ENCODE data around the gene STRIP2. TPM values are rescaled to one million over a fixed set of nuclear protein-coding genes. Genes with fewer than 3 reads are reported as not detected.
"Not testable (repeated sequence)": the region's sequence is repeated elsewhere in the genome, so short reads cannot be mapped to it uniquely, and the experiment has no call there.

Gene STRIP2
- polyA plus RNA-seq, 3 donors = 3.0 to 5.4 (median 3.3) TPM

DNA sequence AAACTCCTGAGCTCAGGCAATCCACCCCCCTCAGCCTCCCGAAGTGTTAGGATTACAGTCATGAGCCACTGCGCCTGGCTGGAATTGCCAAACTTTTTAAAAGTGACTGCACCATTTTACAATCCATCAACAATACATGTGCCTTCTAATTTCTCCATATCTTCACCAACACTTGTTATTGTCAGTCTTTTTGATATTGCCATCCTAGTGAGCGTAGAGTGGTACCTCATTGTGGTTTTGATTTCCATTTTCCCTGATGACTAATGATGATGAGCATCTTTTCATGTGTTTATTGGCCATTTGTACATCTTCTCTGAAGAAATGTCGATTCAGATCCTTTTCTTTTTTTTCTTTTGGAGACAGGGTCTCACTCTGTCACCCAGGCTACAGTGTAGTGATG, 21.7 kb upstream of the STRIP2 start:
- DNase-seq (ENCODE audit: extremely low read depth in 1 of 11, low read depth in 9 of 11, low spot score in 4 of 11) = no peak

DNA sequence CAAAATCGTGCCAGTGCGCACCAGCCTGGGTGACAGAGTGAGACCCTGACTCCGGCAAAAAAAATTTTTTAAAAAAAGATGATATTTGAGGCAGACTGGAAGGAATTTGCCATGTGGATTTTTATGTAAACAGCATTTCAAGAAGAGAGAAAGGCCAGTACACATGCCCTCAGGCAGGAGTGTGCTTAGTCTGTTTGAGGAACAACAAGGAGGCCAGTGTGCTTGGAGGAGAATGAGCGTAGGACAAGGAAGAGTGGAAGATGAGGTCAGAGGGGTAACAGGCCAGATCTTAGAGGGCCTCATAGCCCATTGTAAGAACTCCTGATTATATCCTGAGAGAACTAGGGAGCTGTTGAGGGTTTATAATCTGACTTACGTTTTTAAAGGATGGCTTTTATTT, 17.2 kb upstream of the STRIP2 start:
- DNase-seq (ENCODE audit: extremely low read depth in 1 of 11, low read depth in 9 of 11, low spot score in 4 of 11) = no peak

DNA sequence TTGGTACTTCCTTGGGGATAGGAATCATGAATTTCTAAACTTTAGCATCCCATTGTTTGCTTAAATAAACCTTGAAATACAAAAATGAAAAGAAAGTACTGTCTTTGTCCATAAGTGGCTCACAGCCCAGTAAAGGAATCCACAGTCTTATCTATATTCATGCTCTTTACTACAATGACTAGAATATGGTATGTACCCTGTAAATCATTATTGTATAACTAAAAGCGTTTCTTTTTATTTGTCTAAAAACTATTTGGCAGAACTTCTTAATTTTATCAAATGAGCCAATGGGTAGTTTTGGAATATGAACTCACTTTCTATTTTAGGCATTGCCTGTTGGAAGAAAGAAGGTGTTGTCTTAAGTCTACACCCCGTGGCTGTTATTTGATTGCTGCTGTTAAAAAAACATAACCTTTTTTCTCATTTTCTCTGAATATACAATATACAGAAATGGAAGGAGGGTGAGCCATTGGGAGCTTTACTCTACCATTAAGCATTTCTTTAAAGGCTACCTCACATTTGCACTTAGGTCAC, 12.4 kb upstream of the STRIP2 start:
- no peak for DNase-seq (ENCODE audit: extremely low read depth in 1 of 11, low read depth in 9 of 11, low spot score in 4 of 11)

DNA sequence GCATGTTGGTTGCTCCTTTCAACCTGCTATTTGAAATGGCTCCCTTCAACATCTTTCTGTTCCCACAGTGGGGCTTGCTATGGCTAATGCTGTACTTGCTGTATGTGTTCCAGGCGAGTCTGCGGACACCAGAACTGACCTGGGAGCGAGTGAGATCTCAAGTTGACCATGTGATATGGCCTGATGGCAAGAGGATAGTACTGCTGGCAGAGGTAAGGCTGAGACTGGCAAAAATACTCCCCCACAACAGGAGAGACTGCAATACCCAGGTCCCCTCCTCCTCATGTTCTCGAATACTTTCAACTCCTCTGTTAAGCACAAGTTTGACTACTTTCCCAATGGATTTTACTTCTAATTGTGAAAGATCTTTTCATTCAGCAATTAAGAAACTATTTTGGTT, 11.5 kb upstream of the STRIP2 start:
- DNase-seq (ENCODE audit: extremely low read depth in 1 of 11, low read depth in 9 of 11, low spot score in 4 of 11) = no peak

DNA sequence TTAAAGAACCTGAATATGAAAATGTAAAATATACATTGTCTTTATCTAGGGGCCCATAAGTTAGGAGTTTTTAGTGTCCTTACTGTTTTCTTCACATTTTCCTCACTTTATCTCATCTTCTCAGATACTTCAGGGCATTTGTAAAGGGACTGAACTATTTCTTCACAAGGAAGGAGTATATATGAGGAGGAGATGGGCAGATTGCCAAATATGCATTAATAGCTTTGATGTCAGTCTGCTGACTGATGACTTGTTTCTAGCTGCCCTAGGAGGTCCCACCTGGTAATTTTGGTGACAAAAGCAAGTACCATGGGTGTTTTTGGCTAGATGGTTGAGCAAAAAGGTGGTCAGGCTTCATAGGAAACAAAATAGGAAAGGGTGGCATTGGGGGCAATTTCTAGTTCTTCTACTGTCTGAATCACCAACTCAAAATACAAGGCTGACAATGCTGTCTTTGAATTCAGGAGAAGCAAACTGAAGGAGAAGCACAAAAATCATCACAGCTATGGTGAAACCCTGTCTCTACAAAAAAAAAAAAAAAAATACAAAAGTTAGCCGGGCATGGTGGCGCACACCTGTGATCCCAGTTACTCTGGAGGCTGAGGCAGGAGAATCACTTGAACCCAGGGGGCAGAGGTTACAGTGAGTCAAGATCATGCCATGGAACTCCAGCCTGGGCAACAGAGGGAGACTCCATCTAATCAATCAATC, 10.4 kb upstream of the STRIP2 start:
- no peak for DNase-seq (ENCODE audit: extremely low read depth in 1 of 11, low read depth in 9 of 11, low spot score in 4 of 11)

DNA sequence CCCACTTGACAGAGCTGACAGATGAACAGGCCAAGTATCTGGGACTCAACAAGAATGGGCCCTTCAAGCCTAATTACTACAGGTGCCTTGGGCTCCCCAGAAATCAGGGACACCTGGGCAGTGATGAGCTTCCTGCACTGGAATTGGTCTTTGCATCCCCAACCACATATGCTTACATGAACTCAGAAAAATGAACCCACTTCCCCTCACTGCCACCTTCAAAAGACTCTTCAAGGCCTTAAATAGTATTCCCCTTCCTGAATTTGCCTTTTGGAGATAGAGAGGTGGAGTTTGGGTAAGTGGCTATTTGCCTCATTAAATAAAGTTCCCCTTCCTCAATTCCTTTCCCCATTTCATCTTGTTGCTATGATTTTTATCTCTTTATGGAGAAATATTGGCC, 7.8 kb upstream of the STRIP2 start:
- no peak for DNase-seq (ENCODE audit: extremely low read depth in 1 of 11, low read depth in 9 of 11, low spot score in 4 of 11)

DNA sequence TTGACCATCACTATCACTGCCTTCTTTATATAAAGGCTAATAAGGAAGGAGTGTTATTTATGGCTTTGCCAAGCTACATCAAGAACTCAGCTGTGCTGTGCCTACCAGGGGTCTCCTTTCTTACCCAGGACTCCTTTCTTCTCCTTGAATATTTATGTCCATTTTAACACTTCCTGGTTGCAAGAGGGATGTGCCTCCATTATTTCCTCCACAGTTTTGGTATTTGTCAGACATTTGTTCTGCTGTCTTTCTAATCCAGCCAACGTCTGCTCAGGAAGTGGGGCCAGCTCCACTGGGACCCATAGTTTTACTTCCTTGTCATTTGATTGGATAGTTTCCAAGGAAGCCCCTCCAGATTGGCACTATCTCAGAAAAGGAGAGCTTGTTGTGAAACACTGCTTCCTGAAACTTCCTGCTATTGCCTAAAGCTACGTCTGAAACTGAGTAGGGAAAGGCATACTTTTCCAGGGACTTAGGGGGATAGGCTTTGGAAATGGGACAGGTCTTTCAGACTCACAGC, 6.6 kb upstream of the STRIP2 start:
- DNase-seq (ENCODE audit: extremely low read depth in 1 of 11, low read depth in 9 of 11, low spot score in 4 of 11) = peak in 1 of 11 donors; percentile 4

DNA sequence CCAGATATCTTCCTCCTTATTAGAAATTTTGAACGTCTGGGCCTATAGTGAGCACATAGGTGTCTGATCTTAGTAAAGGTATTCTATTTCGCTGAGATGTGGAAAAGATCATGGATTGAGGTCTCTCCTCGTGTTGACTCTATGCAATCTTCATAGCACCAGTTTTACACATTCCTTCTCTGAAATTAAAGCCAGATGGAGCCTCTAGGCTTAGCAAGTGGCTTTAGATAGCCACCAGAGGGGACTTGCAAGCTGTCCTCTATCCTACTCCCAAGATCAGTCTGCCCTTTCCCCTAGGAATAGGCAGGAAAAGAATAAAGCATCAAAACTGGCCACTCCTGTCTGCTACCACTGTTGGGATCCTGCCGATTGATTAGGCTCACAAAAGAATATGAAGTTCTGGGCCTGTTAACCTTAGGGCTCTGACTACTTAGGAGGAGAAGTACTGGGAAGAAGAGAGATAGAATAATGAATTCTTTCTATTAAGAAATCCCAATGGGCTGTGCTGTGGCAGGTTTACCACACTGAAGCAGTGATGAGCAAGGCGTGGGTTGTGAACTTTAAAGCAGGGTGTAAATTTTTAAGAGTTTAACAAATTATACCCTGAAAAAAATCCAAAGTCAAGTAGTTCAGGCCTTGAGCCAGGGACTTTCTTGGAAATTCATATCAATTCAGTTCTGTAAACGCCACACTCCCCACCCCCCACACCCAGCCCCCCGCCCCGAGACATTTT, 2.2 kb upstream of the STRIP2 start:
- no peak for DNase-seq (ENCODE audit: extremely low read depth in 1 of 11, low read depth in 9 of 11, low spot score in 4 of 11)

DNA sequence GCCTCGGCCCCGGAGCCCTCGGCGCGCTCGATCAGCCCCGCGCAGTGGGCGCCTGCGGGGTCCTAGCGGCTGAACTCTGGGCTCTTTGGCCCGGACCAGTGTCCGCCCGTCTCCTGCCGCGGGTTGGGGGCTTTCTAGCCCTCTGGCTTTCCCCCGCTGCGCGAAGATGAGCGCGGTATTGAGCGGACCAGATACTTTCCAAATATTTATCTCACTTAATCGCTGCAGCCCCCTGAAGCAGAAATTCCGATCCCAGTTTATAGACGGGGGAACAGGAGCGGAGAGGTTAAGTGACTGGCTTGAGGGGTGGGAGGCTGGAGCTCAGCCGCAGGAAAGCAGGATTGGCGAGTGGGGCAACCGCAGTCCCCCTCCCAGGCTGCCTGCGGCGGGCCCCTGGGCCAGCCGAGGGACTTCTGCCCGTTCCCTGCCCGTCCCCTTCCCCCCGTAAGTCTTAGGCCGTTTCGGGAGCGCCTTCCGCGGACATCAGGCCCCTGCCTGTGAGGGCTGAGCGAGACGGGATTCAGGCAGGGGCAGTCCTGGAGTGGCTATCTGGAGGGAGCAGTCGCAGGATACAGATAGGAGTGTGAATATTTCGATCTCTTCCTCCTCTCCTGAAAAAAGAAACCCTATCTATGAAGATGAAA, 565 bp downstream of the STRIP2 start:
- peak in 6 of 11 donors; percentile 2 to 13 (median 6) for DNase-seq (ENCODE audit: extremely low read depth in 1 of 11, low read depth in 9 of 11, low spot score in 4 of 11)

DNA sequence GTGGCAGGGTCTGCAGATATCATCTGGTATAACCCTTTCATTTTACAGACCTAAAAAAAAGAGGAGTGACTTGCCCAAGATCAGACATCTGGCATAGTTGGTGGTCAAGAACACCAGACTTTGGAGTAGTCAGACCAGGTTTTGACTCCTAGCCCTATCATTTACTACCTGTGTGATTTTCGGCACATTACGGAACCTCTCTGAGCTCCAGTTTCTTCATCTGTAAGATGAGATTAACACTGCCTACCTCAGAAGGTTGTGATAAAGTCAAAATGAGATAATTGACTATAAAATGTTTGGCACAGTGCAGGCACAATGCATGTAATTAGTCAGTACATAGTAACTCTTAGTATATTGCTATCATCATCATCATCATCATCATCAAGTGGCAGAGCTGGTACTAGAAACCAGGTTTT, 1.2 kb downstream of the STRIP2 start:
- DNase-seq (ENCODE audit: extremely low read depth in 1 of 11, low read depth in 9 of 11, low spot score in 4 of 11) = no peak

DNA sequence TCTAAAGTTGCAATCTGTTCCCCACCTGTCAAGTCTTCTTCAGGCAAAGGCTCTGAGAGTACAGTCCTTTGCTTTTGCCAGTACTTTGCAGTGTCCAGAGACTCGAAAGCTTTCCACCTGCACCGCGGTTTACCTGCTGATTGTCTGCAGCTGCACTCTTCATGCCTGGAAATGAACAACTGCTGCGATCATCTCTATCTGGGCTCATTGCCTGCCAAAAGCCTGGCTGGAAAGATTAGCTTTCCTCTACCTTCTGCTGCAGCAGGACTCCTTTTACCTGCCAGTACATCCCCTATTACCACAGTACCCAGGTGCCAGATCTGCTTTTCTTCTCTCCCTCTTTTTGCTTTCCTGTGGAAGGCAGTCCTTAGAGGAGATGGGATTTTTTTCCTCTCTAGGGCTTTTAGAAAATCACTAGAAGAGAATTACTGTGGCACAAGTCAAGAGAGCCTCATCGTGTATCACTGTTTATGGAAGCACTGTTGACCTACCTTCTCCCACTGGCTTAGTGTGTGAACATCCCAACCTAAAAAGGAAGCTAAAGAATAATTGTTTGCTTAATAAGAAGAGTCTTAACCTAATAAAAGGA, 2.2 kb downstream of the STRIP2 start:
- no peak for DNase-seq (ENCODE audit: extremely low read depth in 1 of 11, low read depth in 9 of 11, low spot score in 4 of 11)

DNA sequence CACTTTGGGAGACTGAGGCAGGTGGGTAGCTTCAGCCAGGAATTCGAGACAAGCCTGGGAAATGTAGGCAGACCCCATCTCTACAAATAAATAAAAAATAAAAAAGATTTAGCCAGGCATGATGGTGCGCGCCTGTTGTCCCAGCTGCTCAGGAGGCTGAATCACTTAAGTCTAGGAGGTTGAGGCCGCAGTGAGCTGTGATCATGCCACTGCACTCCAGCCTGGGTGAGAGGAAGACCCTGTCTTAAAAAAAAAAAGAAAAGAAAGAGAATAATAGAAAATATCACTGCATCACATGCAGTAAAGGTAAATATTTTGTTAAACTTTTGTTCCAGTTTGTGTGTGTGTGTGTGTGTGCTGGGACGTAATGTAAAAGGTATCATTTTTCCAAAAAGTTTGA, 3.0 kb downstream of the STRIP2 start:
- DNase-seq (ENCODE audit: extremely low read depth in 1 of 11, low read depth in 9 of 11, low spot score in 4 of 11) = no peak

DNA sequence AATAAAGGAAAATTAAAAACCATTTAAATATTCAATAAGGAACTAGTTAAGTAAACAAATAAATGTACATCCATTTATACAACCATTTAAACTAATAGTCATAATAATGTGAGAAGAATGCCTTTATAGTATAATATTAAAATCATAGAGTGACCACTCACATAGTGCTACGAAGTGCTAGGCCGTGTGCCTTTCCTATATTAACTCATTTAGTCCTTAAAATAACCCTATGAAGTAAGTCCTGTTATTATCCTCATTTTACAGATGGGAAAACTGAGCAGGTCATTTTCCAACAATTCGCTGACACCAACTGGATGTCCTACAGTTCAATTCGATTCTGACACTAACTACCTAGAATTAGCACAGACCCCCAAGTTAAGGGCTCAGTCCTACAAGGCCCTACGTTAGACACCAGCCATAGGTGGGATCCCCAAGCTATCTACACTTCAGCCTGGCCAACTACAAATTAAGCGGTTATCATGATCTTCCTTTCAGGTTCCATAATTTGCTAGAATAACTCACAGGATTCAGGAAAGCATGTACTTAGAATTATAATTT, 4.1 kb downstream of the STRIP2 start:
- no peak for DNase-seq (ENCODE audit: extremely low read depth in 1 of 11, low read depth in 9 of 11, low spot score in 4 of 11)

DNA sequence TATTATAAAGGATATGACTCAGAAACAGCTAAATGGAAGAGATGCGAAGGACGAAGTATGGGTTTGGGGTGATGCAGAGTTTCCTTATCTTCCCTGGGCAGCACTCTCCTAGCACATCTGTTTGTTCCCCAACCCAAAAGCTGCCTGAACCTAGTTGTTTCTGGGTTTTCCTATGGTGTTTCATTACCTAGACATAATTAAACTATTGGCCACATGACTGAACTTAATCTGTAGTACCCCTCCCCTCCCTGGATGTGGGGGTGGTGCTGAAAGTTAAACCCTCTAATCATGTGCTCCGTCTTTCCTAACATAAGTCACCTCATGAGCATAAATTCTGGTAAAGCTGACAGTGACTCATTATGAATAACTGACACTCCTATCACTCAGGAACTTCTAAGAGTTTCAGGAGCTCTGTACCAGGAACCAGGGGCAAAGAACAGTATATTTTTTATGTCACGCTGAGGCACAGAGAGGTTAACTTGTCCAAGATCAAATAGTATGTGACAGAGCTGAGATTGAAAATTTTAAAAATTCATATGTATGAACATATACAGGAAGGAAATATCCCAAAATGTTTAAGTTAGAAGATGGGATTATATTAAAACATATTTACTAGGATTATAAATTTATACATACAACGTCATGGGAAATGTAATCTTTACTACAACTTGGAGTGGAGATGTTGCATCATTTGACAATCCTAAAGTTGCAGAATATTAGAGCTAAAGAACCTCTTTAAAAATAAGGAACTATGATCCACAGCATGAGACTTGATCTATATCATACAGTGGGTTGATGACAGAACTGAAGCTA, 4.8 kb downstream of the STRIP2 start:
- peak in 1 of 11 donors; percentile 7 for DNase-seq (ENCODE audit: extremely low read depth in 1 of 11, low read depth in 9 of 11, low spot score in 4 of 11)

DNA sequence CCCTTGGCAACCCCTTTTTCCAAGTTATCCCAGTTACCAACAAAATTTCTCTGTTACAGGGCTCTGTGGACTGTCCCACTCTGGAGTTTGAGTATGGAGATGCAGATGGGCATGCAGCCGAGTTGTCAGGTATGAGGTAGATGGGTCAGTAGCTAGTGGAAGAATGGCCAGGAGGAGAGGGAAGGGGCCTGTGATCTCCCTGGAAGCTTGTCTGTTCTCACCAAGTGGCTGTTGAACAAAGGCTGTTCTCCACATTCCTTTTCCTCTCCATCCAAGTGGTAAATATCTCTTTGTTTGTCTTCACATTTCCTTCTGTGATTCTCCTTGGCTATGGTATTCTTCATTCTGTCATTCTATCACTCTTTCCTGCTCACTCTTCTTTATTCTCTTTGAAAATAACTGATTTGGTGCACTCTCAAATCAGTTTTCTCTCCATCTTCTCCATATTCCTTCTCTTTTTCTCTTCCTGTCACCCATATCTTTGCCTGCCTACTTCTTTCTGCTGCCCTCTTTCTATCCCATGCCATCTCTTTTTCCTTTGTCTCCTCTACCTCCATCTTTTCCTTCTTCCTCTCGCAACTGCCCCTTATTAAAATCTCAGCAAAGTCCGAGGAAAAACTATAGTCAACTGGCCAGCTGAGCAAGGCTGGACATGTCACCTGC, 5.9 kb downstream of the STRIP2 start:
- DNase-seq (ENCODE audit: extremely low read depth in 1 of 11, low read depth in 9 of 11, low spot score in 4 of 11) = no peak

DNA sequence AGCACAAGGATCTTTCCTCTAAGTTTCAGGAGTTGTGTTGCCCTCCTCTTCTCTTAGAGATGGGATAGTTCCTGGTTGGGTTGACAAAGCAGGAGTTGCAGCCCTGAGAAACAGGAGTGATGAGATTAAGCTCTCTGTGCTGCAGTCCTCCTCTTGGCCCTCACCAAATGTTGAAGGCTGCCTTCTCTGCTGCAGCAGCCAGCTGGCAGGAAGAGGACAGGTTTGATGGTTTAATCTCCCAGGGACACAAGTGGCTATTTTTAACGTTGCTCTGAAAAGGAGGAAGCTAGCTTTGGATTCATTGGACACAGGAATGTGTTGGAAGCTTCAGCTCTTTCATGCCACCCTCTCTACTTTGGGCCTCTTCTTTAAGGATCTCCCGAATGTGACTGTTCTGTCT, 9.4 kb downstream of the STRIP2 start:
- DNase-seq (ENCODE audit: extremely low read depth in 1 of 11, low read depth in 9 of 11, low spot score in 4 of 11) = no peak

DNA sequence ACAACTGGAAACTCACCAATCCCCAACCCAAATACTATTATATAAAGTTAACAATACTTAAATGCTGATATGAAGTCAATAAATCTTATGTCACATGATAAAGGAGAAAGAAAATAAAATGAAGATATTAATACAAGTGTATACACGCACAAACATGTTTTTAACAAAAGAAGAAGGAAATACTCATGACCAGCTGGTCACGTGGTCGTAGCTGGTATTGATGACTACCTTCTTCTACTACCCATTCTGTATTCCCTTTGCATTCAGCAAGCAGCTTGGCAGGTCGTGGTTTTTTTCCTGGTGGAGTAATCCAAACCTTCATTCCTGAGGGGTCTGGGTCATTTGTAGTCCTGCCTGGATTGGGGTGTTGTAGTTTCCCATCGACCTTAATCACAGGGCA, 10.5 kb downstream of the STRIP2 start:
- DNase-seq (ENCODE audit: extremely low read depth in 1 of 11, low read depth in 9 of 11, low spot score in 4 of 11) = not testable (repeated sequence)

DNA sequence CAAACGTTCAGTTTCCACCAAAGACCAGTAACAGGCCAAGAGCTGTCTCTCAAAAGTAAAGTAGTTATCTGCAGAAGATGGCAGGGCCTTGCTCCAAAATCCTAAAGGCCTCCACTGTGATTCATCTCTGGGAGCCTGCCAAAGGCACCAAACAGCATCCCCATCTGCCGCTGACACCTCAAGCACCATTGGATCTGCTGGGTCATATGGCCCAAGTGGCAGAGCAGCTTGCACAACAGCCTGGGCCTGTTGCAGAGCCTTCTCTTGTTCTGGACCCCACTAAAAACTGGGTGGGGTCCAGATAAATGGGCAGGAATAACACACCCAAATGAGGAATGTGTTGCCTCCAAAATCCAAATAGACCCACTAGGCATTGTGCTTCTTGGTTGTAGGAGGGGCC, 12.7 kb downstream of the STRIP2 start:
- DNase-seq (ENCODE audit: extremely low read depth in 1 of 11, low read depth in 9 of 11, low spot score in 4 of 11) = not testable (repeated sequence)

Data from renal cortex interstitium (tissue), 11 donors.